Endothelial cell of umbilical vein (primary cell): ENCODE measurements around the gene G3BP2. TPM values are rescaled to one million over a fixed set of nuclear protein-coding genes. Genes with fewer than 3 reads are reported as not detected.

Source experiments
- BruUV-seq: library from RNA; stranded (reverse); fragments of 400-500 nt; replicated peaks from 2 replicates; lab custom pipeline; 2021; lab: Mats Ljungman, UMichigan
- CTCF ChIA-PET: fragments of 300-600, 350-600 bp; sonication (Branson Sonifier 250); formaldehyde crosslinking; loops from one replicate; lab custom pipeline; 2021; ENCODE audit warnings: antibody characterized with exemption, inconsistent platforms; lab: Charles Lee
- POLR2A ChIA-PET: fragments of 300-600, 350-600 bp; sonication (Branson Sonifier 250); formaldehyde crosslinking; loops from one replicate; lab custom pipeline; 2021; ENCODE audit warnings: antibody characterized with exemption, inconsistent platforms; lab: Charles Lee
- DNase-seq: peaks from one replicate; pipeline ENCODE4 v3.0.0-alpha.2; 2011; ENCODE audit warnings: low read depth, low spot score
- FAIRE-seq: peaks from 2 replicates; lab custom pipeline; 2011; peaks lifted over from hg19 to GRCh38; lab: Jason Lieb, UNC
- H2AFZ ChIP-seq: 2 replicates; pipeline ENCODE4 v1.6.0; 2012; ENCODE audit warnings: low read depth, low read length, control low read depth, inconsistent platforms
- H3K27ac ChIP-seq: 2 replicates; pipeline ENCODE4 v1.5.1; 2011; ENCODE audit warnings: low read depth, mild to moderate bottlenecking, control low read depth, low read length, moderate library complexity; ENCODE audit not compliant: insufficient read depth
- H3K27me3 ChIP-seq, 2 experiments: 2 replicates each; pipeline versions ENCODE4 v1.6.0 to v1.6.1; 2011; ENCODE audit warnings: low read length in 2 of 2, mixed read lengths in 1 of 2; ENCODE audit not compliant: control insufficient read depth in 2 of 2, insufficient read depth in 2 of 2
- H3K36me3 ChIP-seq, 2 experiments: 2 replicates in 1 of 2; 3 replicates in 1 of 2; pipeline ENCODE4 v1.5.1; 2011; ENCODE audit warnings: low read length in 2 of 2, mild to moderate bottlenecking in 1 of 2, moderate library complexity in 1 of 2; ENCODE audit not compliant: control insufficient read depth in 2 of 2, insufficient read depth in 2 of 2; ENCODE audit errors: extremely low read depth in 1 of 2
- H3K4me1 ChIP-seq: 3 replicates; pipeline ENCODE4 v1.5.1; 2011; ENCODE audit warnings: mild to moderate bottlenecking, low read length; ENCODE audit not compliant: control insufficient read depth, insufficient read depth; ENCODE audit errors: extremely low read depth
- H3K4me2 ChIP-seq: 2 replicates; pipeline ENCODE4 v1.6.1; 2011; ENCODE audit warnings: low read length, control low read depth, mixed read lengths; ENCODE audit not compliant: insufficient read depth
- H3K4me3 ChIP-seq, 3 experiments: fragments of 200-600 bp in 1 of 3; sonication (generic), shearing (Covaris generic) in 1 of 3; replicated peaks in 1 of 3; 2 replicates each; pipeline ENCODE4 v1.5.1; 2011 to 2016; ENCODE audit warnings: control low read depth in 3 of 3, low read length in 3 of 3, mild to moderate bottlenecking in 2 of 3, inconsistent platforms in 1 of 3, low read depth in 1 of 3, moderate library complexity in 1 of 3; ENCODE audit not compliant: insufficient read depth in 1 of 3
- H3K79me2 ChIP-seq: 2 replicates; pipeline ENCODE4 v1.6.0; 2012; ENCODE audit warnings: low read length, inconsistent platforms; ENCODE audit not compliant: control insufficient read depth, insufficient read depth
- H3K9ac ChIP-seq: replicated peaks from 2 replicates; pipeline ENCODE3; 2011; ENCODE audit warnings: low read length, control low read depth; ENCODE audit not compliant: insufficient read depth; ENCODE audit errors: extremely low read depth
- H3K9me1 ChIP-seq: replicated peaks from 3 replicates; pipeline ENCODE4 v1.6.0; 2011; ENCODE audit warnings: mild to moderate bottlenecking, low read length; ENCODE audit not compliant: control insufficient read depth, insufficient read depth; ENCODE audit errors: extremely low read depth
- H3K9me3 ChIP-seq: replicated peaks from 2 replicates; pipeline ENCODE4 v1.5.1; 2012; ENCODE audit warnings: low read length, inconsistent platforms; ENCODE audit not compliant: control insufficient read depth, insufficient read depth
- H4K20me1 ChIP-seq: replicated peaks from 2 replicates; pipeline ENCODE3; 2011; ENCODE audit warnings: mild to moderate bottlenecking, low read length; ENCODE audit not compliant: control insufficient read depth, insufficient read depth; ENCODE audit errors: extremely low read depth
- EZH2 ChIP-seq: IDR thresholded peaks from 2 replicates; pipeline ENCODE4 v1.6.1; 2012; ENCODE audit warnings: borderline replicate concordance, low read depth, mild to moderate bottlenecking, moderate library complexity, low read length, inconsistent platforms; ENCODE audit not compliant: severe bottlenecking
- FOS ChIP-seq: IDR thresholded peaks from 2 replicates; pipeline ENCODE4 v1.6.1; 2011; ENCODE audit warnings: mild to moderate bottlenecking, low read length, moderate library complexity, borderline replicate concordance; ENCODE audit not compliant: insufficient read depth
- GATA2 ChIP-seq: IDR thresholded peaks from 2 replicates; pipeline ENCODE4 v1.7.0; 2011; ENCODE audit warnings: low read depth, mild to moderate bottlenecking, moderate library complexity, mixed read lengths, low read length; ENCODE audit not compliant: insufficient read length, insufficient read depth
- JUN ChIP-seq: IDR thresholded peaks from 2 replicates; pipeline ENCODE4 v1.6.1; 2011; ENCODE audit warnings: borderline replicate concordance, low read depth; ENCODE audit not compliant: insufficient read length, insufficient read depth
- MYC ChIP-seq: IDR thresholded peaks from one replicate; pipeline ENCODE4 v1.6.1; 2011; ENCODE audit warnings: mild to moderate bottlenecking, low read depth, low read length
- POLR2A ChIP-seq: IDR thresholded peaks from 2 replicates; pipeline ENCODE4 v1.6.1; 2012; ENCODE audit warnings: low read depth, mild to moderate bottlenecking, control low read depth, low read length
- POLR2AphosphoS5 ChIP-seq: IDR thresholded peaks from 2 replicates; pipeline ENCODE4 v1.6.1; 2012; ENCODE audit warnings: low read depth, mild to moderate bottlenecking, control low read depth, low read length, moderate library complexity; ENCODE audit not compliant: insufficient read depth
- dilution Hi-C: fragments of 300-500 bp; cut with MboI; formaldehyde crosslinking; loops from one replicate; pipeline ENCODE4 v1.15.0; 2019; ENCODE audit warnings: low sequenced_read_pairs; ENCODE audit not compliant: extremely low pct_ligation_motif_present
- intact Hi-C: fragments of 100-400 bp; cut with micrococcal nuclease; formaldehyde crosslinking; loops from one replicate; pipeline ENCODE4 v1.10.0; 2022
- polyA plus RNA-seq, 4 experiments: library from polyadenylated mRNA; depleted of rRNA in 3 of 4; stranded (reverse) in 3 of 4; unstranded in 1 of 4; fragments of >200 nt; gene quantifications; 2 replicates each; pipeline versions ENCODE4 v1.2.1 to v1.2.3, GENCODE V29; 2011 to 2012; ENCODE audit warnings: missing spikeins in 1 of 4
- total RNA-seq: library from RNA; stranded (reverse); gene quantifications from 2 replicates; pipeline ENCODE4 v1.2.3, GENCODE V29; 2021
- TF ChIP-seq, protein P1 (sequence below), 2 donors: IDR thresholded peaks; 1 replicate in 1 of 2; 2 replicates in 1 of 2; pipeline ENCODE4 v1.5.1; 2011; ENCODE audit warnings: low read length in 2 of 2, mild to moderate bottlenecking in 2 of 2, moderate library complexity in 2 of 2, control low read depth in 1 of 2, inconsistent platforms in 1 of 2, low read depth in 1 of 2; ENCODE audit not compliant: insufficient read depth in 1 of 2; ENCODE audit errors: extremely low read depth in 1 of 2
- TF ChIP-seq, protein P2 (sequence below): IDR thresholded peaks from 2 replicates; pipeline ENCODE4 v1.6.1; 2011; ENCODE audit not compliant: insufficient read depth, insufficient read length

Gene G3BP2
- total and polyA plus RNA-seq, 2 donors (not counting 3 experiments of a cell fraction or from before 2014, with no cell fraction given) = 61.1 to 180 TPM

- intact Hi-C loops = no loop called here
- peaks cover 14% of the 10 kb centered on the region for H3K4me1 ChIP-seq
- no peaks in the 10 kb centered on the region for H3K9me3 ChIP-seq
- TF ChIP-seq POLR2AphosphoS5 (no peak), POLR2A (no peak), FOS (no peak), EZH2 (no peak), GATA2 (no peak), JUN (no peak), MYC (no peak)
- TF ChIP-seq, protein P1, sequence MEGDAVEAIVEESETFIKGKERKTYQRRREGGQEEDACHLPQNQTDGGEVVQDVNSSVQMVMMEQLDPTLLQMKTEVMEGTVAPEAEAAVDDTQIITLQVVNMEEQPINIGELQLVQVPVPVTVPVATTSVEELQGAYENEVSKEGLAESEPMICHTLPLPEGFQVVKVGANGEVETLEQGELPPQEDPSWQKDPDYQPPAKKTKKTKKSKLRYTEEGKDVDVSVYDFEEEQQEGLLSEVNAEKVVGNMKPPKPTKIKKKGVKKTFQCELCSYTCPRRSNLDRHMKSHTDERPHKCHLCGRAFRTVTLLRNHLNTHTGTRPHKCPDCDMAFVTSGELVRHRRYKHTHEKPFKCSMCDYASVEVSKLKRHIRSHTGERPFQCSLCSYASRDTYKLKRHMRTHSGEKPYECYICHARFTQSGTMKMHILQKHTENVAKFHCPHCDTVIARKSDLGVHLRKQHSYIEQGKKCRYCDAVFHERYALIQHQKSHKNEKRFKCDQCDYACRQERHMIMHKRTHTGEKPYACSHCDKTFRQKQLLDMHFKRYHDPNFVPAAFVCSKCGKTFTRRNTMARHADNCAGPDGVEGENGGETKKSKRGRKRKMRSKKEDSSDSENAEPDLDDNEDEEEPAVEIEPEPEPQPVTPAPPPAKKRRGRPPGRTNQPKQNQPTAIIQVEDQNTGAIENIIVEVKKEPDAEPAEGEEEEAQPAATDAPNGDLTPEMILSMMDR (IDR thresholded peaks at IDR 0.05; ENCODE audit: extremely low read depth in 1 of 2, insufficient read depth in 1 of 2, low read depth in 1 of 2, low read length in 2 of 2) = no peak
- TF ChIP-seq, protein P2, sequence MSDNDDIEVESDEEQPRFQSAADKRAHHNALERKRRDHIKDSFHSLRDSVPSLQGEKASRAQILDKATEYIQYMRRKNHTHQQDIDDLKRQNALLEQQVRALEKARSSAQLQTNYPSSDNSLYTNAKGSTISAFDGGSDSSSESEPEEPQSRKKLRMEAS = no peak
- ChIA-PET CTCF (no interaction called here), POLR2A (no interaction called here)
- FAIRE-seq (no peak), DNase-seq (no peak)
- no peak overlapping the region for H2AFZ ChIP-seq
- no peak overlapping the region for H3K9ac ChIP-seq
- no TSS peak for BruUV-seq
- no peak overlapping the region for H3K4me3 ChIP-seq
- no peak overlapping the region for H3K4me2 ChIP-seq
- H3K27ac ChIP-seq = no peak overlapping the region
- H4K20me1 ChIP-seq = peaks cover 19% of the 10 kb centered on the region
- dilution Hi-C loops = no loop called here
- H3K27me3 ChIP-seq = no peaks in the 10 kb centered on the region
- peaks cover 88% of the 10 kb centered on the region for H3K79me2 ChIP-seq
- peaks cover 2 to 13% of the 10 kb centered on the region in 2 experiments for H3K36me3 ChIP-seq
- peaks cover 5% of the 10 kb centered on the region for H3K9me1 ChIP-seq
These were observed 10.6 kb downstream of the G3BP2 start for GRCh38 chr4:75662626-75663025.
